Activated naive CD8-positive, alpha-beta T cell (primary cell): ENCODE measurements around the gene LRRC4B.
A peak's percentile ranks its signal among the peaks of the same experiment; 100 is the strongest.

Experiments
- H3K27ac Mint-ChIP-seq: one replicate; pipeline ENCODE4 v1.8.0; 2021; ENCODE audit warnings: mixed read lengths
- H3K27me3 Mint-ChIP-seq: one replicate; pipeline ENCODE4 v1.8.0; 2021; ENCODE audit warnings: mixed read lengths
- H3K36me3 Mint-ChIP-seq: one replicate; pipeline ENCODE4 v1.8.0; 2021; ENCODE audit warnings: mixed read lengths
- H3K4me1 Mint-ChIP-seq: one replicate; pipeline ENCODE4 v1.8.0; 2021; ENCODE audit warnings: low read depth, mixed read lengths
- H3K4me3 Mint-ChIP-seq: one replicate; pipeline ENCODE4 v1.8.0; 2021; ENCODE audit warnings: mild to moderate bottlenecking, mixed read lengths
- H3K9me3 Mint-ChIP-seq: one replicate; pipeline ENCODE4 v1.8.0; 2021; ENCODE audit warnings: low read depth, mixed read lengths

LRRC4B gene

DNA sequence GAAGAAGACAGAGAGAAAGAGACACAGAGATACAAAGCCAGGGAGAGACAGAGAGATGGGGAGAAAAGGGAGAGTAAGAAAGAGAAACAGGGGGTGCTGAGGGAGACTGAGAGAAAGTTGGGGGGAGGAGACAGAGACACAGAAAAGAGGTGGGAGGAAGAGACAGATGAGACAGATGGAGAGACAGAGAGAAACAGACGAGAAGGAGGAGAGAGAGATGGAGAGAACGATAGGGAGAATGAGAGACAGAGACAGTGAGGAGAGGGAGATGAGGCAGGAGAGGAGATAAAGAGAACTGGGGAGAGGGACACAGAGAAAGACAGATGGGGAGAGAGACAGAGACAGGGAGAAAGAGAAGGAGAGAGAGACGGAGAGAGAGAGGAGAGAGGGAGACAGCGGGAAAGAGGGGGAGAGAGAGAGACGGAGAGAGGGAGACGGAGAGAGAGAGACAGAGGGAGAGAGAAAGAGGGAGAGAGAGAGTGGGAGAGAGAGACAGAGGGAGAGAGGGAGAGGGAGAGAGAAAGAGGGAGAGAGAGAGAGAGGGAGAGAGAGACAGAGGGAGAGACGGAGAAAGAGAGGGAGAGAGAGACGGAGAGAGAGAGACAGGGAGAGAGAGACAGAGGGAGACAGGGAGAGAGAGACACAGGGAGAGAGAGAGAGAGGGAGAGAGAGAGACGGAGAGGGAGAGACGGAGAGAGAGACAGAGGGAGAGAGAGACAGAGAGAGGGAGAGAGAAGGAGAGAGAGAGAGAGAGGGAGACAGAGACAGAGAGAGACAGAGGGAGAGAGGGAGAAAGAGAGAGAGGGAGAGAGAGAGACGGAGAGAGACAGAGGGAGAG, 69.8 kb downstream of the LRRC4B start:
- H3K36me3 Mint-ChIP-seq = no peaks in the 10 kb centered on the region
- H3K4me3 Mint-ChIP-seq = no peak overlapping the region
- no peaks in the 10 kb centered on the region for H3K27me3 Mint-ChIP-seq
- no peak overlapping the region for H3K27ac Mint-ChIP-seq
- H3K4me1 Mint-ChIP-seq = no peaks in the 10 kb centered on the region
- H3K9me3 Mint-ChIP-seq = no peaks in the 10 kb centered on the region

DNA sequence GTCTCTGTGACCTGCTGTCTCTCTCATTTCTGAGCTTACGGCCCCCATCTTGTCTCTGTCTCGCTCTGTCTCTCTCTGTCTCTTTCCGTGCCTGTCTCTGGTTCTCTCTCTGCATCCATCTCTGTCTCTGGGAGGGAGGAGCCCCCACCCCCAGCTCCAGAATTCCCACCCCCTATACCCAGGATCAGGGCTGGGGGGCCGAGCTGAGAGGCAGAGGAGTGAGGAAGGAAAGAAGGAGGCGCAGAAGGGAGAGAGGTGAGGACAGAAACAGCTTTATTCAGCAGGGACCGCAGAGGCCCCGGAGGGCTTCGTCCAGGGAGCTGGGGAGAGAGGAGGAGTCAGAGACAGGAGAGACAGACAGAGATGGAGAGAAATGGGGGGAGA, 71.2 kb downstream of the LRRC4B start:
- Mint-ChIP-seq H3K4me3 (no peak overlapping the region), H3K27ac (no peak overlapping the region), H3K36me3 (no peaks in the 10 kb centered on the region), H3K27me3 (no peaks in the 10 kb centered on the region), H3K4me1 (peaks cover 5% of the 10 kb centered on the region), H3K9me3 (no peaks in the 10 kb centered on the region)

DNA sequence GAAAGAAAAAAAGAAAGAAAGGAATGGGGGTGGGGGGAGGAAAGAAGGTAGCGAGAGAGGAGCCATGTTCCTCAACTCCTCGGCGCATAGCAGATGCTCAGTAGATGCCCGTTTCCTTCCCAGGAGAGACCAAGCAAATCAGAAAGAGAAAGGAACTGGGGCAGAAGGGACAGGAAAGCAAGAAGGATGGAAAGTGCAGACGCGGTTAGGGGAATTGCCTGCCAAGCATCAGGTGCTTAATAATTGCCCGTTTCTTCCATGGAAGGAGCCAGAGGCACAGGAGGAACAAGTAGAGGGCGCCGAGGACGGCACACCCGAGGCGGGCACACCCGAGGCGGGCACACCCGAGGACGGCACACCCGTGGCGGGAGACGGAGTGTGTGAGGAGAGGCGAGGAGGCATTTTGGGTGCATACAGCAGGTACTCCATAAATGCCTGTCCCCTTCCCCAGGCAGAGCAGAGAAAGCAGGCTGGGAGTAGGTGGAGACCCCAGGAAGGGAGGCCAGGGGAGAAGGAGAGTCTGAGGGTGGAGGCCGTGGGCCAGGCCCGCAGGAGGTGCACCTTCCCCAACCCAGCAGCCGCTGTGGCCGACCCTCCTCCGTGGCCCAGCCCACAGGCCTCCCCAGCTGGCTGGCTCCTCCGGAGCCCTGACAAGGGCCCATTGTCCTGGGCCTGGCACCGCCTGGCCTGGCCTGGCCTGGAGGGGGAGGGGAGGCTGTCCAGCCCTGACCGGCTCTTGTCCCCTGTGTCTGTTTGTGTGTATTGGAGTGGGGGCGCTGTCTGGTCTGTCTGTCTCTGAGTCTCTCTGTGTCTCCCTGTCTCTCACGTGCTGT, 71.8 kb downstream of the LRRC4B start:
- no peaks in the 10 kb centered on the region for H3K27me3 Mint-ChIP-seq
- no peak overlapping the region for H3K27ac Mint-ChIP-seq
- no peaks in the 10 kb centered on the region for H3K9me3 Mint-ChIP-seq
- no peak overlapping the region for H3K4me3 Mint-ChIP-seq
- no peaks in the 10 kb centered on the region for H3K36me3 Mint-ChIP-seq
- peaks cover 11% of the 10 kb centered on the region for H3K4me1 Mint-ChIP-seq

DNA sequence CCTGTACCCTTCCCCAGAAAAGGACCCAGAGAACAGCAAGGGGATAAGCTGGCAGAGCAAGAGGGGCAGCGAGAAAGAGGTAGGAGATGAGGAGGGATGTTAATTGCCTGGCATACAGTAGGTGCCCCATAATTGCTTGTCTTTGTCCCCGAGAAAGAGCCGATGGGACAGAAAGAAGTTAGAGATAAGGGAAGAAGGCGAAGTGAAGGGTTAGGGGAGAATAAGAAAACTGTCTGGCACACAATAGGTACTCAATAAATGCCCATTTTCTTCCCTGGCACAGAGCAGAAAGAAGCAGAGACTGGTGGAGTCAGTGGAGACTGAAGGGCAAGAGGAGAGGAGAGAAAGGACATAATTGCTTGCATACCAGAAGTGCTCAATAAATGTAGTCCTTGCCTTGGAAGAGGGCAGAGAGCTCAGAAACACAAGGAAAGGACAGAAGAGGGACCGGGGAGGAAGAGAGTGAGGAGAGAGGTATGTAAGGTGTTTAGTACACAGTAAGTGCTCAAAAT, 73.2 kb downstream of the LRRC4B start:
- no peak overlapping the region for H3K27ac Mint-ChIP-seq

DNA sequence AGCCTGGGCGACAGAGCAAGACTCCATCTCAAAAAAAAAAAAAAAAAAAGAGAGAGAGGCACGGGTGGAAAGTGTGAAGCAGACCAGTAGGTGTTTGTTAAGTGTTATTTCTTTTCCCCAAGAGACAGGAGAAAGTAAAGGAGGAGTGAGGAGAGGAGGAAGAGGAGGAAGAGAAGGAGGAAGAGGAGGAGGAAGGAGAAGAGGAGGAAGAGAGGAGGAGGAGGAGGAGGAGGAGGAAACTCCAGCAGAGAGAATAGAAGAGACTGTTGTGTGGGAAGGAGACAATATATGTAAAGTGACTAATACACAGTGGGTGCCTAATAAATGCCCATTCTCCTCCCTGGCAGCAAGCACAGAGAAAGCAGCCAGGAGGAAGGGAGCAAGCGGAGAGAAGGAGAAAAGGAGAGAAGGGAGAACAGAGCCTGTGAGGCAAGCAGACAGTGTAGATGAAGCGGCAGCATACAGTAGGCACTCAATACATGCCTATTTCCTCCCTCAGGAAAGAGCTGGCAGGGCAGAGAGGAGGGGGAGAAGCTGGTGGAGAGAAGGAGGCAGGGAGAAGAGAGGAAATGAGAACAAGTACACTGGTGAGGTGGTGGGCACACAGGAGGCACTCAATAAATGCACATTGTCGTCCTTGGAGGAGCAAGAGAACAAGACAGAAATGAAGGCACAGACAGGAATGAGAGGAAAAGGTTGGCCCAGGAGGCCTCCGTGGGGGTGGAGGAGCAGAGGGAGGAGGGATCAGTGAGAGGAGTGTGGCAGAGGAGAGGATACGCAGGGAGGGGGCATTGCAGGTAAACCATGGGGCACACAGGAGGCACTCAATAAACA, 73.8 kb downstream of the LRRC4B start:
- H3K4me1 Mint-ChIP-seq = peaks cover 22% of the 10 kb centered on the region
- H3K27ac Mint-ChIP-seq = no peak overlapping the region
- H3K4me3 Mint-ChIP-seq = no peak overlapping the region
- no peaks in the 10 kb centered on the region for H3K27me3 Mint-ChIP-seq
- H3K9me3 Mint-ChIP-seq = no peaks in the 10 kb centered on the region
- H3K36me3 Mint-ChIP-seq = no peaks in the 10 kb centered on the region

More for the DNA sequence above, 73.2 kb downstream of the LRRC4B start:
- Mint-ChIP-seq H3K4me3 (no peak overlapping the region), H3K4me1 (peaks cover 22% of the 10 kb centered on the region), H3K27me3 (no peaks in the 10 kb centered on the region), H3K36me3 (no peaks in the 10 kb centered on the region), H3K9me3 (no peaks in the 10 kb centered on the region)

DNA sequence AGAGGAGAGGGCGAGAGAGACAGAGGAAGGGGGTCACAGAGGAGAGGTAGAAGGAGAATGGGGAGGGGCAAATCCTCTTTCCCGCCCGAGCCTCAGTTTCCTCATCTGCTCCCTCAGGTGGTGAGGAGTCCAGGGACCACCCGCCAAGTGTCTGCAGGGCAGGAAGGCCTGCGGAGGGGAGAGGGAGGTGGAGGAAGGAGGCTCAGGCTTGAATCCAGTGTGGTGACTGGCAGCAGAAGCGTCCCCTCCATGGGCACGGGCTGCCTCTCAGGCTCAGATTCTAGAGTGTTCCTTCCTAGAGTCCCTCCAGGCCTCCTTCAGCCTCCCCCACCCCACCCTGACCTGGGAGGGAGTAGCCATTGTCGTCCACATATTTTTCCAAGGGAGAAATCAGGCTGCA, 75.1 kb downstream of the LRRC4B start:
- no peak overlapping the region for H3K4me3 Mint-ChIP-seq
- no peak overlapping the region for H3K27ac Mint-ChIP-seq
- no peaks in the 10 kb centered on the region for H3K9me3 Mint-ChIP-seq
- peaks cover 25% of the 10 kb centered on the region for H3K4me1 Mint-ChIP-seq
- H3K27me3 Mint-ChIP-seq = no peaks in the 10 kb centered on the region
- no peaks in the 10 kb centered on the region for H3K36me3 Mint-ChIP-seq

DNA sequence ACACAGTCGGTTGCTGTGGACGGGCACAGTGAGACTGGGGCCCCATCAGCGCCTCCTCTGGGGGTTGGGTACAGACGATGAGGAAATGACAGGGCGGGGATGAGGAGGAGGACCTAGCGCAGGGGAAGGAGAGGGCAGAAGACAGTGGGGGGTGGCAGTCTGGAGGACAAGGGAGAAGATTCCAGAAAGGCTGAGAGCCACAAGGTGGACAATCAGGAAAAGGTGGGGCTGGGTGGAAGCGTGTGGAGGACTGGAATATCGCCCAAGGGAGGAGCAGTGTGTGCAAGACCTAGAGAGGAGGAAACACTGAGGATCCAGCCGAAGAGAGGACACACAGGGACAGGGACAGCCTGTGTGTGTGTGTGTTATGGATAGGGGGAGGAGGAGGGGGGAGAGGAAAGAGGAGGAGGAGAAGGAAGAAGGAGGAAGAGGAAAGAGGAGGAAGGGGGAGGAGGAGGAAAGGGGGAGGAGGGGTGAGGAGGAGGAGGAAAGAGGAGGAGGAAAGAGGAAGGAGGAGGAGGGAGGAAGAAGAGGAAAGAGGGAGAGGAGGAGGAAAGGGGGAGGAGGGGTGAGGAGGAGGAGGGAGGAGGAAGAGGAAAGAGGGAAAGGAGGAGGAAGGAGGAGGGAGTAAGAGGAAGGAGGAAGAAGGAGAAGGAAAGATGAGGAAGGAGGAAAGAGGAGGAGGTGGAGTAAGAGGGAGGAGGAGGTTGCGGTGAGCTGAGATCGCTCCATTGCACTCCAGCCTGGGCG, 75.8 kb downstream of the LRRC4B start:
- Mint-ChIP-seq H3K4me3 (peak overlapping the region; percentile 58), H3K4me1 (peaks cover 28% of the 10 kb centered on the region), H3K27me3 (no peaks in the 10 kb centered on the region), H3K27ac (peak overlapping the region; percentile 58), H3K9me3 (no peaks in the 10 kb centered on the region), H3K36me3 (no peaks in the 10 kb centered on the region)

DNA sequence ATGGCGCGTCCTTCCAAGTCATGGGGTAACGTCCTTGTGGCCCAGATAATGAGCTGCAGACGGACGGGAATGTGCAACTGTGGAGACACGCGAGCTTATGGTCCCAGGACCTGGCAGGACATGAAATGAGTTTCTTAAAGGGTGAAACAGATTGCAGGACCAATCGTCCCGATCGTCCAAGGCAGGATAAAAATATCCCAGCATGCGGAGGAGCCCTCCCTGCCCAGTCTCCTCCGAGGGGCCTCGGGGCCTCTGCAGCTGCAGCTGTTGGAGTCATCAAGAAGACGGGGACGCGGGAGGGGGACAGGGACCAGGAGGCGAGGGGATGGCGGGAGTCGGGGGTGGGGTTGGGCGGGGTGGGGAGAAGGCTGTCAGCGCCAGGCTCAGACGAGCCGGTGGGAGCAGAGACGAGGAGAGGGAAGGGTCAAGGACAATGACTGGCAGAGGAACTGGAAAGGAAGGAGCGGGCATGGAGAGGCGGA, 77.2 kb downstream of the LRRC4B start:
- peaks cover 4% of the 10 kb centered on the region for H3K36me3 Mint-ChIP-seq
- H3K4me1 Mint-ChIP-seq = peaks cover 28% of the 10 kb centered on the region
- no peak overlapping the region for H3K4me3 Mint-ChIP-seq
- no peak overlapping the region for H3K27ac Mint-ChIP-seq
- H3K9me3 Mint-ChIP-seq = no peaks in the 10 kb centered on the region
- no peaks in the 10 kb centered on the region for H3K27me3 Mint-ChIP-seq

DNA sequence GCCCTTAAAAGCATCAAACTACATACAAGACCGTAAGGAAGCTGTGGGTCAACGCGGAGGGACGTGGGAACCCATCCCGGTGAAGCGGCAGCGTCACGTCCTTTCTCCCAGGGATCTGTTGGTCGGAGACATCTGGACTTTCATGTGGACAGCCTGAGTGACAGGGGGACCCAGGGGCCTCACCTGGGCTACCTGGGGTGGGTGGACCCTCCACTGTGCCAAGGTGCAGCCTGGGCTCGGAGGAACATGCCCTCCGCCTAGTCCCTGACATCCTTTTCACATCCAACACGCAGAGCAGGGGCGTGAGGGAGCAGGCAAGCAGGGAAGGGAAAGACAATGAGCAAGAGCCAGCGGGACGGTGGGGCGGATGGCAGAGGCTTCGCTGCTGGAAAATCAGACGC, 77.8 kb downstream of the LRRC4B start:
- no peaks in the 10 kb centered on the region for H3K9me3 Mint-ChIP-seq
- H3K4me1 Mint-ChIP-seq = peaks cover 28% of the 10 kb centered on the region
- no peak overlapping the region for H3K27ac Mint-ChIP-seq
- H3K27me3 Mint-ChIP-seq = no peaks in the 10 kb centered on the region
- peaks cover 4% of the 10 kb centered on the region for H3K36me3 Mint-ChIP-seq
- no peak overlapping the region for H3K4me3 Mint-ChIP-seq

DNA sequence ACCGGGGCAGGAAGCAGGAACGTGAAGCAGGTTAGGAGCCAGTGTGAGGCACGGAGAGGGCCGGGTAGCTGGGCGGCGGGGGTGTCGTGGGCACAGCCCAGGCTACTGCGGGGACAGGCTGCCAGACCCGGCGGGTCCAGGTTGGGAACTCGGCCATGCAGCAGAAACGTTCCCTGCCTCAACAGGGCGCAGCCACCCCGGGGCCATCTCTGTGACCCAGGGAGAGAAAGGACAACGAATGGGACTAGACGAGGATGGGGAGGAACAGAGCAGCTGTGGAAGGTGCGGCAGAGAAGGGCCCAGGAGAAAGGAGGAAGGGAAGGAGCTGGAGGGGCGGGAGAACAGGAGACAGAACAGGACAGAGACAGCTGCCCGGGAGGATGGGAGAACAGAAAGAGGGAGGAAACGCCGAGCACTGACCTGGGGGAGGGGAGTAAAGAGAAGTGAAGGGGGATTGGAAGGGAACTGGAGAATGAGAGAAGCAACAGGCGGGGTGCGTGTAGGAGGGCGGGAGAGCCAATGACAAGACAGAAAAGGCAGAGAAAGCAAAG, 78.7 kb downstream of the LRRC4B start:
- H3K4me3 Mint-ChIP-seq = no peak overlapping the region
- no peaks in the 10 kb centered on the region for H3K27me3 Mint-ChIP-seq
- H3K27ac Mint-ChIP-seq = no peak overlapping the region
- no peaks in the 10 kb centered on the region for H3K9me3 Mint-ChIP-seq
- H3K4me1 Mint-ChIP-seq = peaks cover 28% of the 10 kb centered on the region
- H3K36me3 Mint-ChIP-seq = peaks cover 4% of the 10 kb centered on the region

DNA sequence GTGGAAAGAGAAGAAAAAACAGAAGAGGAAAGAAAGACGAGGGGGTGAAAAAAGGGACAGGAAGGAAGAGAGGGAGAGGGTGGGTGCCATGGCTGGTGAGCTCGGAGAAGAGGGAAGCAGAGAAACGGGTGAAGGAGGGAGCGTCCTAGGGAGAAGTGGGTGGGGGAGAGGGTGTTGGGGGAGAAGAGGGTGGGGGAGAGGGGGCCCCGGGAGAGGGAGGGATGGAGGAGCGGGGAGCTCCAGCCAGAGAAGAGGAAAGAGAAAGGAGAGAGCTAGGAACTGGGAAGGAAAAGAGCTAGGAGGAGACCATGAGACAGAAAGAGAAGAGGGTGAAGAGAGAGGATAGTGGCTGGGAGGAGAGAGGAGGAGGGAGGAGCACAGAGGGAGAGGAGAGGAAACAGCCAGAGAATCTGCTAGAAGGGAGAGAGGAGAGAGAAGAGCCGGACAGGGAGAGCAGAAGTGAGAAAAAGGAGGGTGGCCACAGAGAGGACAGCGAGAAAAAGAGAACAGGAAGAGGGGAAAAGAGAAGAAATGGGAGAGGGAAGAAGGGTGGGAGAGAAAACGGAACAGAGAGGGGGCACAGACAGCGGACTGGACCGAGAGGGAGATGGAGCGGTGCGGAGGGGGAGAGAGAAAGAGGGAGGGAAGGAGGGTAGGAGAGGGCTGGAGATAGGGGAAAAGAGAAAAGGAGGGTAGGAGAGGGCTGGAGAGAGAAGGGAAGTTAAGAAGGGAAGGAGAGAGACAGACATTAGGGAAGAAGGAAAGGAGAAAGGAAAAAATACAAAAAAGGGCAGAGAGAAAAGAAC, 79.6 kb downstream of the LRRC4B start:
- Mint-ChIP-seq H3K27ac (no peak overlapping the region), H3K4me1 (peaks cover 28% of the 10 kb centered on the region), H3K27me3 (no peaks in the 10 kb centered on the region), H3K36me3 (peaks cover 4% of the 10 kb centered on the region), H3K9me3 (no peaks in the 10 kb centered on the region), H3K4me3 (no peak overlapping the region)

DNA sequence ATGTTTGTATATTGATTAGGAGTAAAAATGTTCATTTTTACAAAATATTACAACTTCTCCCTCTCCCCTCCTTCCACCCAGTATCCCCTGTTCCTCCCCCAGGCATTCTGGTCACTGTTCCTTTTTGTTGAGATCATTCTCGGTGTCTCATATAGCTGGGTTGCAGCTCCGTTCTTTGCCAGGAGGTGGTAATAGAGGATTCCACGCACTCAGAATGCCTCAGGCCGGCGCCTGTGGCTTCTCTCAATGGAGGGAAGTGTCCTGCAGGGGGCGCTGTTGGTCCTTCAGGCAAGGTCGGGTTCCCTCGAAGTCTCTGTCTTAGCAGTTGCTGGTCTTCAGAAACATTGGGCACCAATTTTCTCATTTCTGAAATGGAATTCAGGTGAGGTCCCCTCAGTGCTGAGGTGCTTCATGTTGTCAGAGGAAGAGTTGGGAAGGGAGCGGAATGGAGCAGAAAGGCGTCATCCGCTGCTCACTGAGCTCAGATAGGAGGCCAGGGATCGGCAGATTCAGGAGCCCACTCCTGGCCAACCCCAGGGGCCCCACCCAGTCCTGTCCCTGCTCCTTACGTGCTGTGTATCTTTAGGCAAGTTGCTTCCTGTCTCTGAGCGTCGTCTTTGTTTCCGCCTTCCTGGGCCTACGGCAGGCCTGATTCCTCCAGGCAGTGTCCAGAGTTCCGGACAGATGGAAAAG, 81.3 kb downstream of the LRRC4B start:
- no peak overlapping the region for H3K4me3 Mint-ChIP-seq
- peaks cover 22% of the 10 kb centered on the region for H3K4me1 Mint-ChIP-seq
- no peaks in the 10 kb centered on the region for H3K9me3 Mint-ChIP-seq
- H3K27me3 Mint-ChIP-seq = no peaks in the 10 kb centered on the region
- H3K27ac Mint-ChIP-seq = no peak overlapping the region
- H3K36me3 Mint-ChIP-seq = peaks cover 7% of the 10 kb centered on the region
